GM12878 (cell line): ENCODE data around the gene ZC3H12D. TPM values are rescaled to one million over a fixed set of nuclear protein-coding genes. Genes with fewer than 3 reads are reported as not detected.

Experiments used
- ATAC-seq: fragments of 200-7000 bp; cut with Tn5 transposase; 3 replicates; pipeline ENCODE4 v1.9.1; 2020; ENCODE audit warnings: mild to moderate bottlenecking, moderate library complexity
- BruUV-seq: library from RNA; stranded (reverse); fragments of 400-500 nt; replicated peaks from 2 replicates; lab custom pipeline; 2021; lab: Mats Ljungman, UMichigan
- CTCF ChIA-PET: fragments of 300-600 bp; sonication (Branson Sonifier 250); formaldehyde crosslinking; extraction: SDS; loops from one replicate; lab custom pipeline; 2021; ENCODE audit warnings: inconsistent platforms; lab: Yijun Ruan, JAX
- POLR2A ChIA-PET: fragments of 350-600 bp; formaldehyde crosslinking; extraction: SDS; loops from one replicate; lab custom pipeline; 2021; ENCODE audit warnings: inconsistent platforms; lab: Charles Lee
- RAD21 ChIA-PET: fragments of 300-600 bp; sonication (Branson Sonifier 250); formaldehyde crosslinking; loops from one replicate; lab custom pipeline; 2023; ENCODE audit warnings: antibody characterized with exemption; ENCODE audit not compliant: unreplicated experiment; lab: Charles Lee
- SMC1A ChIA-PET: fragments of 300-600 bp; sonication (Branson Sonifier 250); formaldehyde crosslinking; loops from one replicate; lab custom pipeline; 2023; ENCODE audit not compliant: unreplicated experiment, uncharacterized antibody; lab: Charles Lee
- DNase-seq: peaks from one replicate; pipeline ENCODE4 v3.0.0-alpha.2; 2011; ENCODE audit warnings: low read depth, low spot score
- FAIRE-seq: peaks from 3 replicates; lab custom pipeline; 2011; peaks lifted over from hg19 to GRCh38; lab: Jason Lieb, UNC
- H2AFZ ChIP-seq: 2 replicates; pipeline ENCODE4 v1.6.0; 2011; ENCODE audit warnings: low read depth, low read length, control low read depth; ENCODE audit not compliant: control insufficient read depth
- H3K27ac ChIP-seq: 2 replicates; pipeline ENCODE4 v1.5.1; 2011; ENCODE audit warnings: control low read depth; ENCODE audit not compliant: control insufficient read depth, insufficient read depth
- H3K27me3 ChIP-seq, 2 experiments: replicated peaks in 1 of 2; 2 replicates each; pipeline versions ENCODE4 v1.6.0 to v1.6.1; 2011; ENCODE audit warnings: low read length in 1 of 2; ENCODE audit not compliant: control insufficient read depth in 2 of 2, insufficient read depth in 2 of 2
- H3K36me3 ChIP-seq, 2 experiments: 2 replicates each; pipeline ENCODE4 v1.5.1; 2011; ENCODE audit warnings: low read length in 1 of 2; ENCODE audit not compliant: control insufficient read depth in 2 of 2, insufficient read depth in 2 of 2
- H3K4me1 ChIP-seq: 2 replicates; pipeline ENCODE4 v1.6.1; 2011; ENCODE audit warnings: mild to moderate bottlenecking, low read length, moderate library complexity, mixed read lengths; ENCODE audit not compliant: control insufficient read depth, insufficient read depth
- H3K4me2 ChIP-seq: 2 replicates; pipeline ENCODE4 v1.6.0; 2011; ENCODE audit warnings: control low read depth; ENCODE audit not compliant: control insufficient read depth, insufficient read depth
- H3K4me3 ChIP-seq: fragments of 200-600 bp; sonication (generic); 2 replicates; pipeline ENCODE4 v1.5.1; 2016
- H3K79me2 ChIP-seq: 2 replicates; pipeline ENCODE4 v1.6.0; 2011; ENCODE audit warnings: low read length; ENCODE audit not compliant: control insufficient read depth, insufficient read depth
- H3K9ac ChIP-seq: 2 replicates; pipeline ENCODE4 v1.8.0; 2011; ENCODE audit warnings: low read length, control low read depth, mixed read lengths; ENCODE audit not compliant: control insufficient read depth, insufficient read depth
- H3K9me3 ChIP-seq: replicated peaks from 3 replicates; pipeline ENCODE4 v1.5.1; 2011; ENCODE audit warnings: mild to moderate bottlenecking, low read length; ENCODE audit not compliant: control insufficient read depth, insufficient read depth
- H4K20me1 ChIP-seq: 2 replicates; pipeline ENCODE4 v1.6.0; 2011; ENCODE audit not compliant: control insufficient read depth, insufficient read depth
- ATF7 ChIP-seq: fragments of 450-650 bp; IDR thresholded peaks from 2 replicates; pipeline ENCODE4 v1.6.1; 2016; ENCODE audit warnings: low read depth, mild to moderate bottlenecking
- BHLHE40 ChIP-seq, 2 experiments: fragments of 450-650 bp in 1 of 2; IDR thresholded peaks; 2 replicates each; pipeline ENCODE4 v1.6.1; 2011 to 2017; ENCODE audit warnings: low read depth in 2 of 2, borderline replicate concordance in 1 of 2, improper control_type of control experiment in 1 of 2, low read length in 1 of 2, mild to moderate bottlenecking in 1 of 2
- DPF2 ChIP-seq: fragments of 450-650 bp; IDR thresholded peaks from 2 replicates; pipeline ENCODE4 v1.6.1; 2017; ENCODE audit warnings: mild to moderate bottlenecking
- LARP7 ChIP-seq: fragments of 450-650 bp; IDR thresholded peaks from 2 replicates; pipeline ENCODE4 v1.6.1; 2017; ENCODE audit warnings: mild to moderate bottlenecking
- MLLT1 ChIP-seq: fragments of 450-650 bp; IDR thresholded peaks from 2 replicates; pipeline ENCODE4 v1.6.1; 2016; ENCODE audit warnings: mild to moderate bottlenecking
- WGBS: methylation state at CpG from one replicate; pipeline ENCODE4 v1.1.6; 2016; ENCODE audit warnings: low lambda C conversion rate; ENCODE audit not compliant: insufficient replicate concordance, insufficient coverage; ENCODE audit errors: missing lambda C conversion rate; 5-methylcytosine and 5-hydroxymethylcytosine counted together
- in situ Hi-C: fragments of 300-500 bp; cut with MboI; formaldehyde crosslinking; loops from 9 replicates; pipeline ENCODE4 v1.14.3; 2018; ENCODE audit warnings: mixed read lengths
- intact Hi-C: fragments of 100-400 bp; cut with micrococcal nuclease; formaldehyde crosslinking; loops from one replicate; pipeline ENCODE4 v1.14.2; 2022; ENCODE audit not compliant: unreplicated experiment
- polyA plus RNA-seq, 11 experiments: library from polyadenylated mRNA; depleted of rRNA in 4 of 11; unstranded in 6 of 11; stranded (reverse) in 5 of 11; fragments of >200 nt; fragmentation: Nextera tagmentation in 4 of 11; fragmentation: Illumina TruSeq in 1 of 11; extraction: Ambion mirVana in 4 of 11; extraction: Trizol in 1 of 11; gene quantifications; 1 replicate in 1 of 11; 2 replicates in 10 of 11; pipeline versions ENCODE4 v1.2.1 to v1.2.3, GENCODE V29; 2011 to 2016; ENCODE audit warnings: inconsistent platforms in 2 of 11, missing spikeins in 2 of 11, low read depth in 1 of 11
- total RNA-seq, 4 experiments: library from RNA; depleted of rRNA in 3 of 4; stranded (reverse); fragments of >200 nt in 3 of 4; fragmentation: Illumina TruSeq in 1 of 4; extraction: Trizol in 1 of 4; gene quantifications; 2 replicates each; pipeline versions ENCODE4 v1.2.1 to v1.2.3, GENCODE V29; 2013 to 2021

ZC3H12D gene
- total and polyA plus RNA-seq, 10 of the 15 experiments (the other 5 are each of a cell fraction or from before 2014, with no cell fraction given): 1.4 to 29.7 (median 8.8) TPM

- peaks cover 59% of the 10 kb centered on the region for H3K79me2 ChIP-seq
- H3K36me3 ChIP-seq: peaks cover 9 to 17% of the 10 kb centered on the region in 2 experiments; a peak in 3 of 4 replicates
- intact Hi-C loops: no loop called here
Observed at GRCh38 chr6:149467265-149467664, 17.5 kb downstream of the ZC3H12D start.

More at GRCh38 chr6:149467265-149467664, 17.5 kb downstream of the ZC3H12D start:
- Histone ChIP-seq H2AFZ (no peak overlapping the region), H3K4me3 (peak overlapping the region; percentile 60; the same call in 1 of the 2 replicates), H3K27ac (peak overlapping the region; percentile 85), H3K9me3 (no peaks in the 10 kb centered on the region), H3K4me2 (peak overlapping the region; percentile 81), H3K4me1 (peaks cover 76% of the 10 kb centered on the region), H4K20me1 (0 out of 2 replicates have a peak, but pooled peaks cover 6% of the 10 kb centered on the region), H3K9ac (peak overlapping the region; percentile 45; the same call in 1 of the 2 replicates), H3K27me3 (no peaks in the 10 kb centered on the region)
- BruUV-seq: no TSS peak
- DNase-seq (no peak), ATAC-seq (no peak), FAIRE-seq (no peak)
- TF ChIP-seq DPF2: 0 out of 2 replicates have a peak, but pooled peaks have one; percentile 29
- TF ChIP-seq LARP7: 0 out of 2 replicates have a peak, but pooled peaks have one; percentile 13
- TF ChIP-seq ATF7: no peak
- TF ChIP-seq BHLHE40 (IDR thresholded peaks at IDR 0.05; ENCODE audit: borderline replicate concordance in 1 of 2, low read depth in 2 of 2, low read length in 1 of 2): peak in 1 of 2 experiments; percentile 21; a peak in 1 of 4 replicates
- TF ChIP-seq MLLT1: no peak
- ChIA-PET SMC1A (interaction anchor here (0.6 to 4.7 kb wide), 14 partner anchors 26 to 439 kb away, joined by 3 to 38 read pairs (median 4); no protein-coding TSS in a partner anchor), RAD21 (interaction anchor here (0.9 to 2.4 kb wide), 9 partner anchors 25 to 439 kb away, joined by 3 to 14 read pairs (median 4); no protein-coding TSS in a partner anchor), POLR2A (interaction anchor here (0.7 to 1.9 kb wide), 7 partner anchors 9 to 422 kb away, joined by 3 to 6 read pairs (median 4); no protein-coding TSS in a partner anchor), CTCF (interaction anchor here (0.6 to 6.5 kb wide), 9 partner anchors 8 to 521 kb away, joined by 3 to 50 read pairs (median 4); no protein-coding TSS in a partner anchor)
- WGBS: 28% methylated on average over 4 of the region's 4 CpGs
- in situ Hi-C loops: no loop called here
